NT2/D1 (cell line): ENCODE data around the gene ASIC1.

Experiments used
- DNase-seq: peaks from one replicate; pipeline ENCODE4 v3.0.0-alpha.2; 2011; ENCODE audit warnings: low read depth, low spot score
- H3K27me3 ChIP-seq: 2 replicates; pipeline ENCODE4 v1.6.0; 2011; ENCODE audit warnings: mild to moderate bottlenecking; ENCODE audit not compliant: insufficient read length, insufficient read depth
- H3K36me3 ChIP-seq: 2 replicates; pipeline ENCODE4 v1.6.1; 2011; ENCODE audit warnings: mild to moderate bottlenecking, low read length, mixed read lengths; ENCODE audit not compliant: insufficient read depth, insufficient read length
- H3K4me1 ChIP-seq: 2 replicates; pipeline ENCODE4 v1.5.1; 2011; ENCODE audit not compliant: insufficient read depth, insufficient read length
- H3K4me3 ChIP-seq: 2 replicates; pipeline ENCODE4 v1.5.1; 2011; ENCODE audit warnings: low read depth; ENCODE audit not compliant: insufficient read length
- H3K9ac ChIP-seq: 2 replicates; pipeline ENCODE4 v1.6.0; 2011; ENCODE audit warnings: low read depth; ENCODE audit not compliant: insufficient read length
- H3K9me3 ChIP-seq: 2 replicates; pipeline ENCODE4 v1.5.1; 2011; ENCODE audit warnings: mild to moderate bottlenecking, low read length; ENCODE audit not compliant: insufficient read depth
- SUZ12 ChIP-seq: IDR thresholded peaks from 2 replicates; pipeline ENCODE4 v1.6.1; 2011; ENCODE audit not compliant: insufficient read length, insufficient read depth; ENCODE audit errors: extremely low read depth
- YY1 ChIP-seq: IDR thresholded peaks from 2 replicates; pipeline ENCODE4 v1.6.1; 2011; ENCODE audit not compliant: insufficient read length, insufficient read depth
- ZNF274 ChIP-seq: IDR thresholded peaks from 2 replicates; pipeline ENCODE4 v1.6.1; 2011; ENCODE audit warnings: mild to moderate bottlenecking, low read depth, low read length

ASIC1 gene

GRCh38 chr12:50057000-50057841, at the start of gene ASIC1:
Gene ASIC1 (plus strand): TSS chr12:50057596. CDS start chr12:50058767, 1,171 bp downstream.
- H3K9me3 ChIP-seq = no peaks in the 10 kb centered on the region
- peak within 1 kb of the TSS; percentile 70 for H3K4me3 ChIP-seq
- no peaks in the 10 kb centered on the region for H3K36me3 ChIP-seq
- no peak for DNase-seq
- peaks cover 20% of the 10 kb centered on the region for H3K4me1 ChIP-seq
- peak within 1 kb of the TSS; percentile 80 for H3K9ac ChIP-seq
- no peak for TF ChIP-seq ZNF274
- no peak for TF ChIP-seq YY1
- TF ChIP-seq SUZ12 = no peak
- peaks cover 91% of the 10 kb centered on the region for H3K27me3 ChIP-seq

- Histone ChIP-seq H3K9me3 (no peaks in the 10 kb centered on the region), H3K36me3 (peaks cover 55% of the 10 kb centered on the region), H3K4me3 (no peak overlapping the region), H3K4me1 (no peaks in the 10 kb centered on the region), H3K27me3 (no peaks in the 10 kb centered on the region), H3K9ac (no peak overlapping the region)
- no peak for DNase-seq
- TF ChIP-seq SUZ12 (no peak), YY1 (no peak), ZNF274 (no peak)
These were observed 43.8 kb upstream of the ASIC1 start for GRCh38 chr12:50013361-50014147.

GRCh38 chr12:50014342-50014741, 43.1 kb upstream of the ASIC1 start:
- Histone ChIP-seq H3K27me3 (no peaks in the 10 kb centered on the region), H3K36me3 (peaks cover 51% of the 10 kb centered on the region), H3K4me1 (no peaks in the 10 kb centered on the region), H3K9me3 (no peaks in the 10 kb centered on the region), H3K9ac (no peak overlapping the region), H3K4me3 (no peak overlapping the region)
- TF ChIP-seq SUZ12 = no peak
- no peak for TF ChIP-seq ZNF274
- no peak for TF ChIP-seq YY1
- DNase-seq = no peak

GRCh38 chr12:50016501-50017475, 40.6 kb upstream of the ASIC1 start:
- Histone ChIP-seq H3K9ac (no peak overlapping the region), H3K9me3 (no peaks in the 10 kb centered on the region), H3K4me1 (no peaks in the 10 kb centered on the region), H3K36me3 (peaks cover 42% of the 10 kb centered on the region), H3K4me3 (no peak overlapping the region), H3K27me3 (no peaks in the 10 kb centered on the region)
- no peak for TF ChIP-seq YY1
- TF ChIP-seq SUZ12 = no peak
- TF ChIP-seq ZNF274 = no peak
- DNase-seq = no peak

- no peak for DNase-seq
- H3K36me3 ChIP-seq = peaks cover 48% of the 10 kb centered on the region
- H3K4me3 ChIP-seq = no peak overlapping the region
- no peaks in the 10 kb centered on the region for H3K4me1 ChIP-seq
- no peak overlapping the region for H3K9ac ChIP-seq
- no peaks in the 10 kb centered on the region for H3K9me3 ChIP-seq
- H3K27me3 ChIP-seq = no peaks in the 10 kb centered on the region
- TF ChIP-seq YY1 (no peak), ZNF274 (no peak), SUZ12 (no peak)
These were observed 39.8 kb upstream of the ASIC1 start for GRCh38 chr12:50017641-50018040.

GRCh38 chr12:50018154-50018553, 39.2 kb upstream of the ASIC1 start:
- TF ChIP-seq ZNF274 = no peak
- TF ChIP-seq YY1 = no peak
- no peak for TF ChIP-seq SUZ12
- Histone ChIP-seq H3K9me3 (no peaks in the 10 kb centered on the region), H3K36me3 (peaks cover 51% of the 10 kb centered on the region), H3K4me1 (no peaks in the 10 kb centered on the region), H3K4me3 (no peak overlapping the region), H3K27me3 (no peaks in the 10 kb centered on the region), H3K9ac (no peak overlapping the region)
- no peak for DNase-seq
